Stimulated activated CD4-positive, alpha-beta T cell treated with anti-CD3 and anti-CD28 coated beads, Interleukin-1b, Interleukin-23, amount 100 ng/mL, for 48 hours (primary cell): Measurements from ENCODE around the gene ITPR2.
"Not testable (repeated sequence)": the region's sequence is repeated elsewhere in the genome, so short reads cannot be mapped to it uniquely, and the experiment has no call there.

Source experiments
- DNase-seq: peaks from one replicate; pipeline ENCODE4 v3.0.0-alpha.2; 2020

ITPR2 gene

GRCh38 chr12:26551385-26551784, 281.6 kb downstream of the ITPR2 start:
- no peak for DNase-seq

- no peak for DNase-seq
Measured at GRCh38 chr12:26548227-26548626, 284.8 kb downstream of the ITPR2 start.

- DNase-seq: no peak
Measured at GRCh38 chr12:26546535-26547314, 286.3 kb downstream of the ITPR2 start.

GRCh38 chr12:26539131-26539530, 293.9 kb downstream of the ITPR2 start:
- no peak for DNase-seq

GRCh38 chr12:26537651-26538050, 295.3 kb downstream of the ITPR2 start:
- no peak for DNase-seq

- no peak for DNase-seq
Measured at GRCh38 chr12:26537126-26537525, 295.9 kb downstream of the ITPR2 start.

- DNase-seq: no peak
Measured at GRCh38 chr12:26535826-26536225, 297.2 kb downstream of the ITPR2 start.

GRCh38 chr12:26534071-26534470, 298.9 kb downstream of the ITPR2 start:
- DNase-seq: no peak

GRCh38 chr12:26533211-26533610, 299.8 kb downstream of the ITPR2 start:
- DNase-seq: no peak

GRCh38 chr12:26530461-26530860, 302.5 kb downstream of the ITPR2 start:
- no peak for DNase-seq

GRCh38 chr12:26528943-26529342, 304.1 kb downstream of the ITPR2 start:
- no peak for DNase-seq

GRCh38 chr12:26527682-26528081, 305.3 kb downstream of the ITPR2 start:
- DNase-seq: no peak

- DNase-seq: peak; percentile 4
Measured at GRCh38 chr12:26524862-26525465, 308.0 kb downstream of the ITPR2 start.

GRCh38 chr12:26523708-26524150, 309.3 kb downstream of the ITPR2 start:
- DNase-seq: no peak

- DNase-seq: no peak
Measured at GRCh38 chr12:26520869-26521268, 312.1 kb downstream of the ITPR2 start.

- DNase-seq: no peak
Measured at GRCh38 chr12:26520109-26520508, 312.9 kb downstream of the ITPR2 start.

GRCh38 chr12:26519462-26519861, 313.5 kb downstream of the ITPR2 start:
- DNase-seq: no peak

GRCh38 chr12:26517320-26517719, 315.7 kb downstream of the ITPR2 start:
- not testable (repeated sequence) for DNase-seq

GRCh38 chr12:26514364-26514763, 318.6 kb downstream of the ITPR2 start:
- no peak for DNase-seq

- no peak for DNase-seq
Measured at GRCh38 chr12:26513363-26514043, 319.5 kb downstream of the ITPR2 start.

- DNase-seq: no peak
Measured at GRCh38 chr12:26512213-26512612, 320.8 kb downstream of the ITPR2 start.

- no peak for DNase-seq
Measured at GRCh38 chr12:26510354-26510674, 322.7 kb downstream of the ITPR2 start.

GRCh38 chr12:26507613-26508012, 325.4 kb downstream of the ITPR2 start:
- no peak for DNase-seq

- DNase-seq: no peak
Measured at GRCh38 chr12:26499979-26500640, 332.9 kb downstream of the ITPR2 start.
